Left renal cortex interstitium (tissue), 4 donors: ENCODE measurements around the gene BCAS4. TPM values are rescaled to one million over a fixed set of nuclear protein-coding genes. Genes with fewer than 3 reads are reported as not detected.

Experiments
- DNase-seq, 4 donors: peaks; one replicate each; pipeline ENCODE4 v3.0.0-alpha.2; 2013; ENCODE audit warnings: low read depth in 4 of 4, low spot score in 2 of 4, missing footprints in 1 of 4
- polyA plus RNA-seq, 4 donors: library from polyadenylated mRNA; unstranded; fragments of 120-200 nt; gene quantifications; one replicate each; pipeline ENCODE4 v1.2.1, GENCODE V29; 2013; ENCODE audit not compliant: insufficient read length in 4 of 4

BCAS4 gene
- polyA plus RNA-seq, 4 donors, result 5.1 to 5.8 (median 5.4) TPM

GRCh38 chr20:50898475-50898874, 103.6 kb downstream of the BCAS4 start:
- DNase-seq, result no peak

GRCh38 chr20:50900261-50900660, 105.4 kb downstream of the BCAS4 start:
- DNase-seq, result no peak

- DNase-seq, result no peak
Measured at GRCh38 chr20:50901301-50901700, 106.4 kb downstream of the BCAS4 start.

GRCh38 chr20:50903353-50904051, 108.6 kb downstream of the BCAS4 start:
- no peak for DNase-seq

- DNase-seq, result no peak
Measured at GRCh38 chr20:50904067-50904570, 109.3 kb downstream of the BCAS4 start.

- DNase-seq, result no peak
Measured at GRCh38 chr20:50909413-50909812, 114.6 kb downstream of the BCAS4 start.

GRCh38 chr20:50911030-50911429, 116.2 kb downstream of the BCAS4 start:
- DNase-seq, result no peak

- no peak for DNase-seq
Measured at GRCh38 chr20:50911716-50912115, 116.9 kb downstream of the BCAS4 start.

- no peak for DNase-seq
Measured at GRCh38 chr20:50913690-50914375, 119.0 kb downstream of the BCAS4 start.

- DNase-seq, result no peak
Measured at GRCh38 chr20:50915424-50915823, 120.6 kb downstream of the BCAS4 start.

- DNase-seq, result no peak
Measured at GRCh38 chr20:50916257-50916656, 121.4 kb downstream of the BCAS4 start.

GRCh38 chr20:50916934-50917333, 122.1 kb downstream of the BCAS4 start:
- no peak for DNase-seq

GRCh38 chr20:50918403-50918802, 123.5 kb downstream of the BCAS4 start:
- DNase-seq, result no peak

GRCh38 chr20:50919567-50919966, 124.7 kb downstream of the BCAS4 start:
- no peak for DNase-seq

- no peak for DNase-seq
Measured at GRCh38 chr20:50920997-50921396, 126.1 kb downstream of the BCAS4 start.

- DNase-seq, result no peak
Measured at GRCh38 chr20:50921803-50922501, 127.1 kb downstream of the BCAS4 start.

GRCh38 chr20:50924261-50924920, 129.5 kb downstream of the BCAS4 start:
- DNase-seq, result no peak

- DNase-seq, result no peak
Measured at GRCh38 chr20:50926530-50926929, 131.7 kb downstream of the BCAS4 start.
